Nephron progenitor cell (in vitro differentiated cells): Measurements from ENCODE around the gene LRRK2.

ENCODE experiments used
- DNase-seq: peaks from one replicate; pipeline ENCODE4 v3.0.0; 2021
- H3K27ac Mint-ChIP-seq: 2 replicates; pipeline ENCODE4 v1.8.0; 2021; ENCODE audit warnings: mild to moderate bottlenecking, moderate library complexity, mixed read lengths
- H3K27me3 Mint-ChIP-seq: 2 replicates; pipeline ENCODE4 v1.8.0; 2021; ENCODE audit warnings: mild to moderate bottlenecking, low read depth, mixed read lengths; ENCODE audit not compliant: poor library complexity
- H3K36me3 Mint-ChIP-seq: 2 replicates; pipeline ENCODE4 v1.8.0; 2021; ENCODE audit warnings: low read depth, mixed read lengths
- H3K4me1 Mint-ChIP-seq: 2 replicates; pipeline ENCODE4 v1.8.0; 2021; ENCODE audit warnings: mixed read lengths
- H3K4me3 Mint-ChIP-seq: 2 replicates; pipeline ENCODE4 v1.8.0; 2021; ENCODE audit warnings: mild to moderate bottlenecking, moderate library complexity, mixed read lengths
- H3K9me3 Mint-ChIP-seq: 2 replicates; pipeline ENCODE4 v1.8.0; 2021; ENCODE audit warnings: mild to moderate bottlenecking, moderate library complexity, mixed read lengths
- CTCF ChIP-seq: fragments of 200-600 bp; sonication (generic); IDR thresholded peaks from 2 replicates; pipeline ENCODE4 v1.5.0; 2021; ENCODE audit warnings: antibody characterized with exemption

The LRRK2 gene

GRCh38 chr12:40286583-40286982 lies 61.8 kb downstream of the LRRK2 start:
- Mint-ChIP-seq H3K4me1 (no peaks in the 10 kb centered on the region), H3K4me3 (no peak overlapping the region)
- TF ChIP-seq CTCF: no peak

GRCh38 chr12:40287369-40287975 lies 62.7 kb downstream of the LRRK2 start:
- H3K9me3 Mint-ChIP-seq: peaks cover 6% of the 10 kb centered on the region
- no peak overlapping the region for H3K4me3 Mint-ChIP-seq
- no peak for DNase-seq
- no peak for TF ChIP-seq CTCF
- H3K27ac Mint-ChIP-seq: no peak overlapping the region
- H3K4me1 Mint-ChIP-seq: no peaks in the 10 kb centered on the region
- no peaks in the 10 kb centered on the region for H3K36me3 Mint-ChIP-seq
- peaks cover 2% of the 10 kb centered on the region for H3K27me3 Mint-ChIP-seq

More at GRCh38 chr12:40286583-40286982, 61.8 kb downstream of the LRRK2 start:
- no peak for DNase-seq
- Mint-ChIP-seq H3K36me3 (no peaks in the 10 kb centered on the region), H3K27me3 (peaks cover 2% of the 10 kb centered on the region), H3K27ac (no peak overlapping the region), H3K9me3 (peaks cover 6% of the 10 kb centered on the region)

- no peak for DNase-seq
- Mint-ChIP-seq H3K27ac (no peak overlapping the region), H3K27me3 (no peaks in the 10 kb centered on the region), H3K4me3 (no peak overlapping the region), H3K4me1 (no peaks in the 10 kb centered on the region), H3K9me3 (peaks cover 6% of the 10 kb centered on the region), H3K36me3 (no peaks in the 10 kb centered on the region)
- TF ChIP-seq CTCF: no peak
Observed at GRCh38 chr12:40292788-40293429, 68.1 kb downstream of the LRRK2 start.

GRCh38 chr12:40298341-40298740 lies 73.5 kb downstream of the LRRK2 start:
- H3K4me1 Mint-ChIP-seq: no peaks in the 10 kb centered on the region
- no peak for DNase-seq
- no peak for TF ChIP-seq CTCF
- H3K9me3 Mint-ChIP-seq: no peaks in the 10 kb centered on the region
- H3K27ac Mint-ChIP-seq: no peak overlapping the region
- H3K4me3 Mint-ChIP-seq: no peak overlapping the region
- H3K36me3 Mint-ChIP-seq: no peaks in the 10 kb centered on the region
- H3K27me3 Mint-ChIP-seq: peaks cover 4% of the 10 kb centered on the region

- TF ChIP-seq CTCF: no peak
- DNase-seq: no peak
- Mint-ChIP-seq H3K27me3 (peaks cover 4% of the 10 kb centered on the region), H3K27ac (no peak overlapping the region), H3K4me3 (no peak overlapping the region), H3K36me3 (no peaks in the 10 kb centered on the region), H3K9me3 (no peaks in the 10 kb centered on the region), H3K4me1 (no peaks in the 10 kb centered on the region)
Observed at GRCh38 chr12:40300490-40300889, 75.7 kb downstream of the LRRK2 start.

GRCh38 chr12:40309001-40309400 lies 84.2 kb downstream of the LRRK2 start:
- Mint-ChIP-seq H3K4me3 (no peak overlapping the region), H3K27me3 (no peaks in the 10 kb centered on the region), H3K36me3 (no peaks in the 10 kb centered on the region), H3K4me1 (no peaks in the 10 kb centered on the region), H3K27ac (no peak overlapping the region), H3K9me3 (no peaks in the 10 kb centered on the region)
- no peak for TF ChIP-seq CTCF
- no peak for DNase-seq
